Suprapubic skin (tissue), 3 donors: ENCODE results near the gene NTN1.
"Not testable (repeated sequence)": the region's sequence is repeated elsewhere in the genome, so short reads cannot be mapped to it uniquely, and the experiment has no call there.

Experiments
- CTCF ChIP-seq, 2 donors: fragments of 200-600 bp in 1 of 2; fragments of 450-650 bp in 1 of 2; sonication (generic) in 1 of 2; IDR thresholded peaks; one replicate each; pipeline ENCODE4 v1.5.1; 2016 to 2019; ENCODE audit warnings: antibody characterized with exemption in 2 of 2, mild to moderate bottlenecking in 1 of 2, moderate library complexity in 1 of 2
- EP300 ChIP-seq: sonication (generic); formaldehyde crosslinking; IDR thresholded peaks from one replicate; pipeline ENCODE4 v1.6.1; 2017; ENCODE audit warnings: antibody characterized with exemption
- POLR2A ChIP-seq, 2 donors: fragments of 450-650 bp; IDR thresholded peaks; one replicate each; pipeline ENCODE4 v1.6.1; 2017; ENCODE audit warnings: antibody characterized with exemption in 2 of 2, mild to moderate bottlenecking in 2 of 2, moderate library complexity in 2 of 2

DNA sequence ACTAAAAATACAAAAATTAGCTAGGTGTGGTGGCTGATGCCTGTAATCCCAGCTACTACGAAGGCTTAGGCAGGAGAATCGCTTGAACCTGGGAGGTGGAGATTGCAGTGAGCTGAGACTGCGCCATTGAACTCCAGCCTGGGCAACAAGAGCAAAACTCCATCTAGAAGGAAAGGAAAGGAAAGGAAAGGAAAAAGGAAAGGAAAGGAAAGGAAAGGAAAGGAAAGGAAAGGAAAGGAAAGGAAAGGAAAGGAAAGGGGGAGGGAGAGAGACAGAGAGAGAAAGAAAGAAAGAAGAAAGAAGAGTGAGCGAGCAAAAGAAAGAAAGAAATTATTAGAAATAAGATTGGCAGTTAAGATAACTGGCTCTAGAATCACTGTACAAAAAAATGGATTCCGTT, 37.1 kb upstream of the NTN1 start:
- TF ChIP-seq CTCF (IDR thresholded peaks at IDR 0.05); POLR2A (IDR thresholded peaks at IDR 0.05); EP300: not testable (repeated sequence)
